ENCODE data around the gene MYOCD.
"Not testable (repeated sequence)": the region's sequence is repeated elsewhere in the genome, so short reads cannot be mapped to it uniquely, and the experiment has no call there.

Gene MYOCD, protein sequence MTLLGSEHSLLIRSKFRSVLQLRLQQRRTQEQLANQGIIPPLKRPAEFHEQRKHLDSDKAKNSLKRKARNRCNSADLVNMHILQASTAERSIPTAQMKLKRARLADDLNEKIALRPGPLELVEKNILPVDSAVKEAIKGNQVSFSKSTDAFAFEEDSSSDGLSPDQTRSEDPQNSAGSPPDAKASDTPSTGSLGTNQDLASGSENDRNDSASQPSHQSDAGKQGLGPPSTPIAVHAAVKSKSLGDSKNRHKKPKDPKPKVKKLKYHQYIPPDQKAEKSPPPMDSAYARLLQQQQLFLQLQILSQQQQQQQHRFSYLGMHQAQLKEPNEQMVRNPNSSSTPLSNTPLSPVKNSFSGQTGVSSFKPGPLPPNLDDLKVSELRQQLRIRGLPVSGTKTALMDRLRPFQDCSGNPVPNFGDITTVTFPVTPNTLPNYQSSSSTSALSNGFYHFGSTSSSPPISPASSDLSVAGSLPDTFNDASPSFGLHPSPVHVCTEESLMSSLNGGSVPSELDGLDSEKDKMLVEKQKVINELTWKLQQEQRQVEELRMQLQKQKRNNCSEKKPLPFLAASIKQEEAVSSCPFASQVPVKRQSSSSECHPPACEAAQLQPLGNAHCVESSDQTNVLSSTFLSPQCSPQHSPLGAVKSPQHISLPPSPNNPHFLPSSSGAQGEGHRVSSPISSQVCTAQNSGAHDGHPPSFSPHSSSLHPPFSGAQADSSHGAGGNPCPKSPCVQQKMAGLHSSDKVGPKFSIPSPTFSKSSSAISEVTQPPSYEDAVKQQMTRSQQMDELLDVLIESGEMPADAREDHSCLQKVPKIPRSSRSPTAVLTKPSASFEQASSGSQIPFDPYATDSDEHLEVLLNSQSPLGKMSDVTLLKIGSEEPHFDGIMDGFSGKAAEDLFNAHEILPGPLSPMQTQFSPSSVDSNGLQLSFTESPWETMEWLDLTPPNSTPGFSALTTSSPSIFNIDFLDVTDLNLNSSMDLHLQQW

DNA sequence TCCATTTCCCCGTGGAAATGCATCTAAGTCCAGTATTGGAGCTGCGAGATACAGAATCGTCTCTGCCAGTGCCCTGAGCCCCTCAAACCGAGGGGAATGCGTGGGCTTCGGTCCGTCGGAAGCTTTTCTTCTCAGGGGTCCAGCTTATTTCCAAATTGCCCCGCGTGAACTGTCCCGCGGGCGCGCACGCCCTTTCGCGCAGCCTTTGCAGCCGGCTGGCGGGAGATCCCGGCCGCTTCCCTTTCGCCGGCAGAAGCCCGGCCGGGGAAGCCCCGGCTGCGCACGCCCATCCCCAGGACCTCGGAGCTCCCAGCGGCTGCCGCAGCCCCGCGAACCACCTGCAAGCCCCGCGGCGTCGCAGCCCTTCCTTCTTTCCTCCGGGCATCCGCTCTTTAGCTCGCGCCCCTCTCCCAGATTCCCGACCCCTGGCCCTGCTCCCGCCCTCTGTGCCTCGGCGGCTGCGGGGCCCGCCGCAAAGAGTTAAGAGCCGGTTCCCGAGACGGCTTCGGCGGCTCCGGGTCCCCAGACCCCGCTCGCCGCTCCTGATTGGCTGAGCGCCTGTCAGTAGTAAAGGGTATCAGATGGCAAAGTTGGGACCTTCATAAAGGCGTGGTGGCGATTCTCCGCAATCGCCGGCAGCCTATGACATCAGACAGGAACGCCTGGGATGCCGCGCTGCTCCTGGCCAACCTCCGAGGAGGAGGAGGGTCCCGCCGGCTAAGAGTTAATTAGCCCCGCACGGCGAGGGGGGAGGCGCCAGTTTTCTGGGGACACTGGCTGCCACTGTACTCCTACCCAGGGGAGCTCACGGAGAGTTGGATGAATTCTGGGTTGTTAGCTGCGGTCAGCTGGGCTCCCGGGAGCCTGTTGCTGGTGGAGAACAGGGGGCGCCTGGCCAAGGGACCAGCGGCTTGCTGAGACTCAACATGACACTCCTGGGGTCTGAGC is at the start of gene MYOCD:
Gene MYOCD (plus strand): TSS at position 628 of the 948 bp plus-strand sequence. CDS start 299 bp downstream, at position 927.
- no peak for DNase-seq (ENCODE audit: low read depth, low spot score)

DNA sequence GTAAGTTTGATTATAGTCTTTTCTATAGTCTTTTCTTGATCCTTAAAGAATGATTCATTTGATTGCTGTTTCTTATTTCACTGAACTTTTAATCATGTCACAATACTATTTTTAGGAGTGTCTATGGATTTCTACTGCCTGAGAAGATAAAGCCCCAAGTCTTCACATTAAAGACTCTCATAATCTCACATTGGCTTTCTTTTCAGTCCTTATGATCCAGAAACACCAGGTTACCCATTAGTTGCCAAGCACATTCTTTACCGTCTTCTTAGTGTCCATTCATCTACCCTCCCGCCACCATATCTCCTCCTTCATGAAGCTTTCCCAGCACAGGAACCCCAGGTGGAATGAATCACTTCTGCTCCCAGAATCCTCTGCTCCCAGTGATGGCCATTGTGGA is 49.5 kb upstream of the MYOCD start:
- DNase-seq (ENCODE audit: low read depth, low spot score), result no peak

DNA sequence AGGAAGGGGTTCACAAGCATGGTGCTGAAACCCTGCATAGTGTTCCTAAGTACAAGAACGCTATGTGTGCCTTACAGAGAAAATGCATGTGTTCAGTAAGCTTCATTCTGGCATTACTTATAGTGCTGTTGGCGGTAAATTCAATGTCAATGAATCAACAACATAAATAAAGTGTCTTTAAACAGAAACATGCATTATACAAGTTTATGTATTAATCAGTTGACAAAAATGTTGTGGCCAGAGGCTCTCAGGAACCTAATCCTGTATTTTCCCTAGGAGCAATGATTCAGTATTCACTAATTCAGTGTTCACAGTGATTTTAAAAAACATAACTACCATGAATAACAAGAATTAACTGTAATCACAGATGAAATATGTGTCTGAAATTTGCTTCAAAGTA is 47.1 kb upstream of the MYOCD start:
- no peak for DNase-seq (ENCODE audit: low read depth, low spot score)

DNA sequence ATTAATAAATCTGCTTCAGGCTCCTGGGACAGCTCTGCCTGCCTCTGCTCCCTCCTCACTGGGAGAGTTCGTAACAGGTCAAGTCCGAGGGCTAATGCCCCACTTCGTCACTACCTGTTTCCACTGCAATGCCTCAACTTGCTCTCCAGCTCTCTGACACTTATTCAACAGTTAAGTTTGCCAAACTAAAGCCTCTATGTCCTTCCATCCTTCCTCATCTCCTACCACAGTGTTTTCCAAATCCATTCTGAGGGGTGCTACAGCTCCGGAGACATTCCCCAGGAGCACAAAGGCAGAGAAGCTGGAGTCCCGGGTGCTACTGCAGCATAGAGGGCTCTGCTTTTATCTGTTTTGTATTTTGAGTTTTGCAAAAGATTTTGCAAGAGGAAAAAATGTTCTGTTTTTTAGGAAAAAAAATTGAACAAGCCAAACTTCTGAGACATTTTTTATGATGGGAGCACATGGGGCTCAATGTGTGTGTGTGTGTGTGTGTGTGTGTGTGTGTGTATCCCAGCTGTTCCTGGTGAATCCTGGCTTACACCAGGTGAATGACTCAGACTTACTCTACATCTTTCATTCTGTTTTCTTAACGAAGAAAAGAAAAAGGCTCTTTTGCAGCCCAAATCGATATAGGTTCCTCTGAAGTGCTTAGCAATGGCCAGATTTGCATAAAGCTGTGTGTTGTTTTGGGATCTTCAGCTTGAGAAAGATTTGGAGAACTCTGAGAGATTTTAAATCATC is 46.1 kb upstream of the MYOCD start:
- DNase-seq (ENCODE audit: low read depth, low spot score), result no peak

DNA sequence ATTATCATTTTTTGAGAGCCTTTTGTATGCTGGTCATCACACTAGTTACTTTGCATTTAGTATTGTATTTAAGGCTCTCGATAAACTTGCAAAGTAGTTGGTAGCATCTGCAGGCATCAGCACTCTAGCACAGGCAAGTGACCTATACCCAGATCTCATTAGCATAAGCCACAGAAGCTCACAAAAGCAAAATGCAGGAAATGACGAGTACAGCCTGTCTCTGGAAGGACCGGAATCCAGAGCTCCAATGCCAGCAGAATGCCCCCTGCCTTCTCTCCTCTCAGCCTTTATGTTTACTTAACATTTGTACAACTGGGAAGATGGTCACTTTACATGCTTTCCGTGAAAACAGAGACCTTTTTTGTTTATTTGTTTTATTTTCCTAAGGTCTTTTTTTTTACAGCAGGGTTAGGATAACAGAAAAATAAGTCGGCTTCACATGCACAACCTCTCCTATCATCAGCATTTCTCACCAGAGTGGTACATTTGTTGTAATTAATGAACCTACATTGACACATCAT is 45.4 kb upstream of the MYOCD start:
- DNase-seq (ENCODE audit: low read depth, low spot score), result no peak

DNA sequence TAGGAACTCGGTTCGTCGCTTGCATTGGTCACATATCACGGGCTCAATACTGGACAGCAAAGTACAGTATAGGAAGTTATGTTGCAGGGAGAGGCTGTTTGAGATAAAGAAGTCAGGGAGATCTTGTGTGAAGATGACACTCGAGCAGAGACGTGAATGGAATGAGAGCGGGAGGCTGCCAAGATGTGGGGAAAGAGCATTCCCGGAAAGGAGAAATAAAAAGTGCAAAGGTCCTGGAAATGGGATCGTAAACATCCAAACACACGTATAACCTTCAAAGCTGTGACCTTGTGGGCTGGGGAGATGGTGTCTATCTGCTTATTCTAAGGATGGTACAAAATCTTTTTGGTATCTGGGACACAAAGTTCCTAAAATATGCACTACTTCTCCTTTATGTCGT is 43.0 kb upstream of the MYOCD start:
- no peak for DNase-seq (ENCODE audit: low read depth, low spot score)

DNA sequence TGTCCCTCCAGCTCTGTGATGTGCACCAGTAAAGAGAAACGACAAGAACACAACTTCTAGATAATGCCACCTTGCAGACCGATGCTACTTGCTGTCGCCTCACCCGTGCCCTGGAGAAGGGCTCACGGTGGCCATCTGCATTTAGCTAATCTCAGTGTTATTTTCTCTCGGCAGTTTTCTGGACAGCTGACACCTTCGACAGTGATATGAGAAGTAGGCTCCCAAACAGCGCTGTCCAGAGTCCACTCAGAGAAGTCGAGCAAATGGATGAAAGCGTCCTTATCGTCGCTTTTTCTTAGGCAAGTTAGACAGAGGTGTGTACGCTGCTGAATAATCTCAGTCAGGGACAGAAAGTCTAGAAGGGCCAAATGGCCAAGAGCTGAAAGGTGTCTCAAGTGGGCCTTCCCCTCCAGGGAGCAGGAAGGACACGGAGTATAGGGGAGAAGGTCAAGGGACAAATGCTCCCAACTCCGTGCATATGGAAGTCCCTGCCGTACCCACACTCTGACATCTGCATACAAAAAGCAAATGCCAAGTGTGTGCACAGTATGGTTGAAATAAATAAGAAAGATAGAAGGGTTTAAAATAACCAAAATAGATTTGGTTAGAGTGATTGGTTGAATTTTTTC is 42.4 kb upstream of the MYOCD start:
- no peak for DNase-seq (ENCODE audit: low read depth, low spot score)

DNA sequence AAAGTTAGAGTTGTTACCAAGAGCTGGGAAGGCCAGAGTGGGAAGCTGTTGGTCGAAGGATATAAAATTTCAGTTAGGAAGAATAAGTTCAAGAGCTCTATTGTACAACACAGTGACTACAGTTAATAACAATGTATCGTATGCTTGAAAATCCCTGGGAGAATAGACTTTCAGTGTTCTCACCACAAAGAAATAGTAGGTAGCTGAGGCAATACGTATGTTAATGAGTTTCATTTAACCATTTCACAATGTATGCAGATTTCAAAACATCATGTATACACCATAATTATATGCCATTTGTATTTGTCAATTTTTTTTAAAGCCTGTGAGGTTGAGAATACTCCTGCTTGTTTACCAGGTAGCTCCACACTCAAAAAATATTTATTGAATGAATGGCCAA is 41.5 kb upstream of the MYOCD start:
- DNase-seq (ENCODE audit: low read depth, low spot score), result no peak

DNA sequence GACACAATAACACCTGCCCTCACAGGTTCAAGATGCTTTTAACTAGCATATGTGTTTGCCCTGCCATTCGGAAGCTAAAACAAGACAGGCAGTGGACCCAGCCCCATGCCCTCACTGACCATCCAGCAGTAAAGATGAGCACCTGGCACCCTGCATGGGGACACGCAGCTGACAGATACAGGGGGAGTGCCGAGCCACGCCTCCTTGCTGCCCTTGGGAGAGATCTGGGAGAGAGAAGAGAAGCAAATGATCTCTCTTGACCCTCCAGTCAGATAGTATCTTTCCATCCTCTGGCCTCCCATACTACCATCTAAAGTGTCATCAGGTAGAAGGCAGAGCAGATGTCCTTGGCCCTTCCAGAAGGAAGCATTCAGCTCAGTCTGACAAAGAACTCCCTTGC is 40.6 kb upstream of the MYOCD start:
- no peak for DNase-seq (ENCODE audit: low read depth, low spot score)

DNA sequence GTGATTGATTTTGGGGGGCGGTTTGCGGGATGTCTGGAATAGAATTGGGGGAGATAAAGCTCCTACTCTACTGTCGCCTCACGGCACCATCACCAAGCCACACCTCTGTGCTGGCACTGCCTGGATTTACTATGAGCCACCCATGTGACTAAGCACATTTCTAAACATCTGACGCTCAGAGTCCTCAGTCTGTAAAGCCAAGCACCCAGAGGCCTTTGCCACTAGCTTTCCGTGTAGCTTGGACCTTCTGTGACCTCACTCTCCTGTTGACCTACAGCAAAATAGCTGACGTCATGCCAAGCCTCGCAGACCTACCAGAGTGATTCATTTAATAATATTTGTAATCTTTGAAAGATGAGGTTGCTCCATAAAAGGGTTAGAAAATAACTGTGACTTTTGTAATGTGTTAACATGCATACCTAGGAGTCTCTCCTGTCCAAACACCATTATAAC is 38.5 kb upstream of the MYOCD start:
- DNase-seq (ENCODE audit: low read depth, low spot score), result no peak

DNA sequence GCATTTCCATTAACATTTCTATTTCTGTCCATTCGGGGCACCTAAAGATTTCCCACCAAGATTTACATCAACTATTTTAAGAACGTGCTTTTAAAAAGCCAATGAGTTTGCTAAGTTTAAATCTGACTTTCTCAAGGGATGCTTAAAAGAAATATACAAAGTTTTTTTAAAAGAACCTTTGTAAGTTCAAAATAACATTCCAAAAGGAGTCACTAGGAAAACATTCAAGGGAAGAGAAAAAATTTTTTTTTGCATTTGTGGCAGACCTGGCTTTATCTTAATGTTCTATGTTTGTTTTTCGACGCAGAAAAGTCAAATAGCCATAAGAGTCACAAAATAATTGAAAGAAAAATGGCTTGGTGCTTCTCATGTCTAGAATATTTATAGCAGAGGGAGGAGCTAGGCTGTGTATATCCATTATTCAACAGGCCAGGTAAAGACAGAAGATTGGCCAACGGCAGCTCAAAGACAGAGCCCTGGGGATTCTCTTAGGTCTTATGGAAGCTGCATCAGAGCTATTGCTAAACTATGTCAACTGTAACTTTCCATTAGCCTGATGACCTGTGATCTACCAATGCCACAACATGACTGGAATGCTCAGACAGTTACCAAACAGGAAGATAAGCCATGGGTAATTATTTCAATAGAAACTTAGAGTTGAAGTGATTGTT is 37.8 kb upstream of the MYOCD start:
- no peak for DNase-seq (ENCODE audit: low read depth, low spot score)

DNA sequence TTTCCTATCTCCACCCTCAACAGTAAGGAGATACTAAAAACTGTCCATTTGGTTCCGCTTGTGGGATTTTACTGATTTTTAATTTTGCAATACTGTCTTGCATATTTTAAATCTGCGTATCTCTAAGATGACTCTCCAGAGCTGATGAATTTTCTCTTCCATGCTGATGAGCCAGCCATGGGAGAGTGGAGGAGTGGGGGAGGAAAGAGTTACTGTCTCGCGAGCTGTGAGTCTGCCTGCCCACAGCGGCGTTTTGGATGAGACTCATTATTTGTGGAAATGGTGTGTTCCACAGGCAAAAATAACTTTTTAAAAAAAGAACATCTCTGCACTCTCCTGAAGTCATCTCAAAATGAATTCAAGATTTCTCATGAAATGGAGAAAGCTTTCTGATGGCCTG is 34.6 kb upstream of the MYOCD start:
- no peak for DNase-seq (ENCODE audit: low read depth, low spot score)

DNA sequence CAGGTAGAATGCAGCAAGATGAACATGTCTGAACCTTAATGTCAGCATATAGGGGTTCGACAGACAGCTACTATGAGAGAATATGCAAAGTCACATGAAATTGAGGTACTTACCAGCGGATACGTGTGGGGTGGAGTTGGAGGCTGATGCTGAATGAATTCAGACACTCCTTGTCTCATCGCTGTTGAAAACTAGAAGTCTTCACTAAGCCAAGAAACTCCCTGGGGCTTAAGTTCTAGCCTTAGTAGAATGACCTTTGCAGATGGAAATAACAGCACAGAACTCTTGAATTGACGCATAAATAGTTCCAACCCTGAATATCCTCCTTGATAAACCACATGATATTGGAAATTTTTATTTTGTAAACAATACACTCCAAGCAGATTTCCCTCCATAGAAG is 32.9 kb upstream of the MYOCD start:
- no peak for DNase-seq (ENCODE audit: low read depth, low spot score)

DNA sequence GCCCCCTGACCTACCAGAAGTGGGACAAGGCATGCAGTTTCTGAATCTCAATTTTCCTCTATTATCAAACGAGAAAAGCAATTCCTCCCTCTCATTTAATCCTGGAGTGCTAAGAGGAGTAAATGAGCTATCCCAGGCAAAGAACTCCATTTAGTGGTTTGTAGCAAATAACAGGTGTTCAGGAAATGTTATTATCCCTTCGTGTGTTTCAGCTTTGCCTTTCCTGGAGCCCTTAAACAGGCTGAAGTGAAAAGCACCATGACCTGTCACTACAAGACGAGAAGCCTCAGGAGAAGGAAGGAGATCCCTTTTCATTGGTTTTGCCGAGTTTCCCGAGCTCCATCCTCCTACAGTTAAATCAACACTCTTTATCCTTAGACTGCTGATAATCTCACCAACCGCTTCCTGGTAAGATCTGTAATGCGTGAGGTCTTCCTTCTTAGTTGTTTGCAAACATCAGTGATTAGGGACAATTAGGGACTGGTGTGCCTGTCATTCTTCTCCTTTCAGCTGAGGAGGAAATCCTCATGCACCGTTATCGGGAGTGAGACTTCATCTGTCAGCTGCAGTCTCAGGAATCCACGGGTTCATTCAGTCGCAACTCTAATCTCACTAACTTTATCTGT is 30.8 kb upstream of the MYOCD start:
- no peak for DNase-seq (ENCODE audit: low read depth, low spot score)

DNA sequence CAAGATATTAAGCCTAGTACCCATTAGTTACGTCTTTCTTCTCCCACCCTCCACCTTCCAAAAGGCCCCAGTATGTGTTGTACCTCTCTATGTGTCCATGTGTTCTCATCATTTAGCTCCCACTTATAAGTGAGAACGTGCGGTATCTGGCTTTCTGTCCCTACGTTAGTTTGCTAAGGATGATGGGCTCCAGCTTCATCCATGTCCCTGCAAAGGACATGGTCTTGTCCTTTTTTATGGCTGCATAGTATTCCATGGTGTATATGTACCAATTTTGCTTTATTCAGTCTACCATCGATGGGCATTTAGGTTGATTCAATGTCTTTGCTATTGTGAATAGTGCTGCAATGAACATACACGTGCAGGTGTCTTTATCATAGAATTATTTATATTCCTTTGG is 29.7 kb upstream of the MYOCD start:
- DNase-seq (ENCODE audit: low read depth, low spot score), result not testable (repeated sequence)

DNA sequence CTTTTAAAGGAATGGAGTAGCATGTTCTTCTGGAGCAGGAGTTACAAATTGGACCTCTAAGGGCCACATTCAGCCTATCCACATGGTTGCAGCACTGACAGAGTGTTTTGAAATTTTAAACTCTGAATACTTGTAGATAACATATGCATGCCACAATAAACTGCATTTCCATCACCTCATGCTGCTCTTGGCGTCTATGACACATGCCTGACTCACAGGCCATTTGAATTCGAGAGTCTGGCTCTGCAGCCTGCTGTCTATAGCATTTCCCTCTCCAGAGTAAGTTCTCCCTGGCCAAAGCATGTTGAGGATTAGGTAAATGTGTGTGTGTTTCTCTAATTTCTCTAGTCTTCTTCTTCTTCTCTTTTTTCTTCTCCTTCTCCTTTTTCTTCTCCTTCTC is 28.7 kb upstream of the MYOCD start:
- DNase-seq (ENCODE audit: low read depth, low spot score), result no peak

DNA sequence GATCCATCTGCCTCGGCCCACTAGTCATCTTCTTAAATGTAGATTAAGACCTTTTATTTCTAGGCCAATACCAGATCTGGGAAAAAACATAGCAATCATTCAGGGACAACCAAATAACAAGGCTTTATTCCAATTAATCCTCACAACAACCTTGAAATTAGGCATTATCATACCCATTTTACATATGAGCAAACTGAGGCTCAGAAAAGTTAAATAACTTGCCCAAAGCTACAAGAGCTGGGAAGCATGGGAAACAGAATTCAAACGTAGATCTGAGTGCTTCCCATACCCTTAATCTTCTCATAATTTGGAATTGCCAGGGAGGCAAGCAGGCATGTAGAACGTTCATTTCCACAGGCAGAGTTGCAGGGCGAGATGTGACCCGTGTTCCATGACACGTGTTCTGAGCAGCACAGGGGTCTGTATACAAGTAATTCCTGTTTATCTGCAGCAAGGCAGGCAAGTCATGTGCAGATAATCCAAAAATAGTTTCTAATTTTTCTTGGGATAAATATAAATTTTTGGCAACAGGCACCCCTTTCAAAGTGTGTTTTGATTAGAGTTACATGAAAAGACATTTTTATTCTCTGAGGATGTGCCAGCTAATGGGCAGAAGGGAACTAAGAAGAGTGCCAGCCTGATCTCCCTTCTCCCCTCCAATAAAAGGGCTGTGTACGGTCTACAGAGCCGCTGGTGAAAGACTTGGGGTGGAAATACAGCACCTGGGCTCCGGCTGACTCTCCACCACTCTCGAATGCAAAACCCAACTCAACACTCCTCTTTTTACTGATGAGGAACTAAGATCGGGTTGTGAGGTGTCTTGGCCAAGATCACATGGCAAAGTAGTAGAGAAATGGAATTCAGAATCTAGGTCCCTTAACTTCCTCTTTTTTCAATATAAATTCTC is 27.7 kb upstream of the MYOCD start:
- DNase-seq (ENCODE audit: low read depth, low spot score), result no peak

DNA sequence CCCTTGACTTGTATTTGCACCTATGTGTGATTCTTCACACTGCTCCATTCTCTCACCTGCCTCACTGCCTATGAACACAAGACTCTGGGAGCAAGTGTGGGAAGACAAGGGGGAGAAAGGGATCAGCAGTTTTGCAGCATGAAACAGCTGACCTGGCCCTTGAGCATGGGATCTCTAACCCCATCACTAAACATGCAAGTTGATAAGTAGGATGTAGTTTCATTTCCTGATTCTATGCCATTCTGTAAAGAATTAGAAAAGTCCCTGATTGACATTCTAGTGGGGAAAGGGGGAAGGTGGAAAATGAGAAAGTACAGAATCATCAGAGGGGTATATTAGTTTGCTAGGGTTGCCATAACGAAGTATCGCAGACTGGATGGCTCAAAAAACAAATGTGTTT is 25.3 kb upstream of the MYOCD start:
- DNase-seq (ENCODE audit: low read depth, low spot score), result no peak

Measured in activated CD4-positive, CD25-positive, alpha-beta regulatory T cell treated with anti-CD3 and anti-CD28 coated beads, Interleukin-2, amount 50 U/mL, for 16 hours (primary cell).